Measurements from ENCODE around the gene KDR.

DNA sequence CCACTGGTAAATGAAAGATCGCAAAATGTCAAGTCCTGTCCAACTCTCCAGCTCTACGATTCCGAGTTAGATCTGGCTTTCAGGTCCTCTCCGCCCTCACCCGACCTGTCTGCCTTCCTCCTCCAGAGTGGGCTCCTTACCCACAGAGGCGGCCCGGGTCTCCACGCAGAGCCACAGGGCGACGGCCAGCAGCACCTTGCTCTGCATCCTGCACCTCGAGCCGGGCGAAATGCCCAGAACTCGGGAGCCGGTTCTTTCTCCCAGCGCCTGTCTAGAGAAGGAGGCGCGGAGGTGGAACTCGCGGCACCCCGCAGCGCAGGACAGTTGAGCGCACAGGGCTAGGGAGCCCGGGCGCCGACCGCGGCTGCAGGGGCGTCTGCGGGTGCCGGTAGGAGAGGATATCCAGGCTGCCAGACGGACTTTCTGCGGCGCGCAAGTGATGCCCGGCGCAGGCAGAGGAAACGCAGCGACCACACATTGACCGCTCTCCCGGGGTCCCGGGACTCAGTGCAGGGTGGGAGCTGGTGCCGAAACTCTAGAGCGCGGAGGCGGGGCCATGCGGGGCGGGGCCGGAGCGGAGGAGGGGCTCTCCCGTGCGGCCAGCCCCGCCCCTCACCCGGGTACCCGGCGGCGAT lies at the start of gene KDR:
- TF ChIP-seq, protein P1, sequence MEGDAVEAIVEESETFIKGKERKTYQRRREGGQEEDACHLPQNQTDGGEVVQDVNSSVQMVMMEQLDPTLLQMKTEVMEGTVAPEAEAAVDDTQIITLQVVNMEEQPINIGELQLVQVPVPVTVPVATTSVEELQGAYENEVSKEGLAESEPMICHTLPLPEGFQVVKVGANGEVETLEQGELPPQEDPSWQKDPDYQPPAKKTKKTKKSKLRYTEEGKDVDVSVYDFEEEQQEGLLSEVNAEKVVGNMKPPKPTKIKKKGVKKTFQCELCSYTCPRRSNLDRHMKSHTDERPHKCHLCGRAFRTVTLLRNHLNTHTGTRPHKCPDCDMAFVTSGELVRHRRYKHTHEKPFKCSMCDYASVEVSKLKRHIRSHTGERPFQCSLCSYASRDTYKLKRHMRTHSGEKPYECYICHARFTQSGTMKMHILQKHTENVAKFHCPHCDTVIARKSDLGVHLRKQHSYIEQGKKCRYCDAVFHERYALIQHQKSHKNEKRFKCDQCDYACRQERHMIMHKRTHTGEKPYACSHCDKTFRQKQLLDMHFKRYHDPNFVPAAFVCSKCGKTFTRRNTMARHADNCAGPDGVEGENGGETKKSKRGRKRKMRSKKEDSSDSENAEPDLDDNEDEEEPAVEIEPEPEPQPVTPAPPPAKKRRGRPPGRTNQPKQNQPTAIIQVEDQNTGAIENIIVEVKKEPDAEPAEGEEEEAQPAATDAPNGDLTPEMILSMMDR (IDR thresholded peaks at IDR 0.05; ENCODE audit: low read length): no peak
- no peak for TF ChIP-seq EZH2 (IDR thresholded peaks at IDR 0.05; ENCODE audit: borderline replicate concordance, low read length)

Data from OCI-LY1 (cell line).